ENCODE measurements around the gene CRELD1.
A peak's percentile ranks its signal among the peaks of the same experiment; 100 is the strongest.
"Not testable (repeated sequence)": the region's sequence is repeated elsewhere in the genome, so short reads cannot be mapped to it uniquely, and the experiment has no call there.

Gene CRELD1

DNA sequence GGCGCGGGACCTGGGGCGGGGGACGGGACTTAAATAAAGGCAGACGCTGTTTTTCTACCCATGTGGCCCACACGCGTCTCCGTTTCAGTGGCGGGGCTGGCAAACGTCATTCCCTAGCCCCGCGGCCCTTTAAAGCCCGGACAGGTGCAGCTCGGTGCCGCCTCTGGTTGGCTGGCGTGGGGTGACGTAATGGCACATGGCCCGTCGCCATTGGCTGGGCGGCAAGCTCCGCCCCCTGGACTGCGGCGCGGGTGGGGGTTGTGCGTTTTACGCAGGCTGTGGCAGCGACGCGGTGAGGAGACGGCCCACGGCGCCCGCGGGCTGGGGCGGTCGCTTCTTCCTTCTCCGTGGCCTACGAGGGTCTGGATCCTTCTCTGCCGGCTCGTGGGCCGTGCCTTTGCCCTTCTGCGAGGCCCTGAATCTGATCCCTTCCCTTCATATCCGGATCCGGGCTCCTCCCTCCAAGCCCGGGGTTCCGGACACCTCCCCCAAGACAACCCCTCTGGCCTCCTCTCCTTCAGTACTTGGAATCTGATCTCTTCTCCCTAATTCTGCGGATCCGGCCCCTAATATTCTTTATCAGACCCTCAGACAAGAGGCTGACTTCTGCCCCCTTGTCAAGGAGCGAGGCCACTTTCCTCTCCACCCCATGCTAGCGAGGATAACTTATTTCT is at the start of gene CRELD1:
Gene CRELD1, plus strand, starts transcription at position 274 of the 674 bp plus-strand sequence. CDS start 605 bp downstream, outside the sequence.
- ATAC-seq (replicated peaks; ENCODE audit: extremely low read depth, poor library complexity, severe bottlenecking): peak; percentile 84
- peaks cover 21% of the 10 kb centered on the region for H3K36me3 Mint-ChIP-seq (ENCODE audit: insufficient read depth)
- H3K27ac Mint-ChIP-seq (ENCODE audit: low read depth): peak within 1 kb of the TSS; percentile 96
- peaks cover 39% of the 10 kb centered on the region for H3K4me1 Mint-ChIP-seq
- H3K27me3 Mint-ChIP-seq: no peaks in the 10 kb centered on the region
- DNase-seq (ENCODE audit: low spot score in 2 of 2): peak; percentile 97
- H3K4me3 Mint-ChIP-seq: peak within 1 kb of the TSS; percentile 93
- no peaks in the 10 kb centered on the region for H3K9me3 Mint-ChIP-seq

- ATAC-seq (replicated peaks; ENCODE audit: extremely low read depth, poor library complexity, severe bottlenecking) (no peak), DNase-seq (ENCODE audit: low spot score in 2 of 2) (no peak)
- Mint-ChIP-seq H3K4me1 (no peaks in the 10 kb centered on the region), H3K36me3 (ENCODE audit: insufficient read depth) (no peaks in the 10 kb centered on the region), H3K9me3 (no peaks in the 10 kb centered on the region), H3K27me3 (no peaks in the 10 kb centered on the region), H3K27ac (ENCODE audit: low read depth) (no peak overlapping the region), H3K4me3 (no peak overlapping the region)
Measured at GRCh38 chr3:9884555-9885165, 49.0 kb upstream of the CRELD1 start.

- DNase-seq (ENCODE audit: low spot score in 2 of 2) (no peak), ATAC-seq (replicated peaks; ENCODE audit: extremely low read depth, poor library complexity, severe bottlenecking) (no peak)
- Mint-ChIP-seq H3K4me1 (peaks cover 6% of the 10 kb centered on the region), H3K4me3 (no peak overlapping the region), H3K9me3 (no peaks in the 10 kb centered on the region), H3K36me3 (ENCODE audit: insufficient read depth) (peaks cover 9% of the 10 kb centered on the region), H3K27ac (ENCODE audit: low read depth) (no peak overlapping the region), H3K27me3 (no peaks in the 10 kb centered on the region)
Measured at GRCh38 chr3:9886328-9886727, 47.3 kb upstream of the CRELD1 start.

DNA sequence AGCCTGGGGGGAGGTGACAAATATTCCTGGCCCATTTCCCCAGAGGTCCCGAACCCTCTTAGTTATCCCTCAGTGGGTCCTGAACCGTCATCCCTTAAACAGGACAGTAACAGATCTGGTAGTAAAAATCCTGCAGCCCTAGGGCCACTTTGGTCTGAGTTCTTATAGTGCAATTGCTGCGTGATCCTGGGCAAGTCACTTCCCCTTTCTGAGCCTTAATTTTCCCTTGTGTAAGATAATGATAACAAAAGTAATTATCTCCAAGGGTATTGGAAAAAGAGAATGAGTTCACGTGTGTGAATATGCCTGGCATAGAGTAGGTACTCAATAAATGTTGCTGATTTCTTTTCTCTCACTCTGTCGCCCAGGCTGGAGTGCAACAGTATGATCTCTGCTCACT is 46.2 kb upstream of the CRELD1 start:
- Mint-ChIP-seq H3K36me3 (ENCODE audit: insufficient read depth) (peaks cover 15% of the 10 kb centered on the region), H3K27me3 (no peaks in the 10 kb centered on the region), H3K27ac (ENCODE audit: low read depth) (no peak overlapping the region), H3K4me1 (peaks cover 16% of the 10 kb centered on the region), H3K9me3 (no peaks in the 10 kb centered on the region), H3K4me3 (no peak overlapping the region)
- DNase-seq (ENCODE audit: low spot score in 2 of 2): no peak
- no peak for ATAC-seq (replicated peaks; ENCODE audit: extremely low read depth, poor library complexity, severe bottlenecking)

DNA sequence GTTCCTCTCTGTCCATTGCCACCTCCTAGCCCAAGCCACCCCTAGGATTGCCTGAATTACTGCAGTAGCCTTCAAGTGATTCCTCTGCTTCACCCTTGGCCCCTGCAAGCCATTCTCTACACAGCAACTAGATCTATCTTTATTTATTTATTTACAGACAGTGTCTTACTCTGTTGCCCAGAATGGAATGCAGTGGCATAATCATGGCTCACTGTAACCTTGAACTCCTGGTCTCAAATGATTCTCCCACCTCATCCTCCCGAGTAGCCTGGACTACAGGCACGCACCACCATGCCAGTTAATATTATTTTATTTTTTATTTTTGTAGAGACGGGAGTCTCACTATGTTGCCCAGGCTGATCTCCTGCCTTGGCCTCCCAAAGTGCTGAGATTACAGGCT is 45.1 kb upstream of the CRELD1 start:
- H3K9me3 Mint-ChIP-seq: no peaks in the 10 kb centered on the region
- H3K4me1 Mint-ChIP-seq: peaks cover 23% of the 10 kb centered on the region
- H3K4me3 Mint-ChIP-seq: no peak overlapping the region
- peaks cover 21% of the 10 kb centered on the region for H3K36me3 Mint-ChIP-seq (ENCODE audit: insufficient read depth)
- H3K27me3 Mint-ChIP-seq: no peaks in the 10 kb centered on the region
- H3K27ac Mint-ChIP-seq (ENCODE audit: low read depth): no peak overlapping the region
- DNase-seq (ENCODE audit: low spot score in 2 of 2) (no peak), ATAC-seq (replicated peaks; ENCODE audit: extremely low read depth, poor library complexity, severe bottlenecking) (no peak)

DNA sequence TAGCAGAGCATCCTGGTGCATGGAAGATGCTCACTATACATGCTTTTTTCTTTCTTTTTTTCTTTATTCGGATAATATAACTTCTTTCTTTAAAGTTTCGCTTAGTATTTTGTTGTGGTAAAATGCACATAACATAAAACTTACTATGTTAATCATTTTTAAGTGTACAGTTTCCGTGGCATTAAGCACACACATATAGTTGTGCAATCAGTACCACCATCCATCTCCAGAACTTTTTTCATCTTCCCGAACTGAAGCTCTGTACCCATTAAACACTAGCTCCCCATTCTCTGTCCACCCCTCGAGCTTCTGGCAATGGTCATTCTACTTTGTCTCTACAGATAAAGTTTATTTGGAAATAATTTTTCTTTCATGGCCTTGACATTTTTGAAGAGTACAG is 44.2 kb upstream of the CRELD1 start:
- H3K27ac Mint-ChIP-seq (ENCODE audit: low read depth): no peak overlapping the region
- no peak overlapping the region for H3K4me3 Mint-ChIP-seq
- no peaks in the 10 kb centered on the region for H3K27me3 Mint-ChIP-seq

DNA sequence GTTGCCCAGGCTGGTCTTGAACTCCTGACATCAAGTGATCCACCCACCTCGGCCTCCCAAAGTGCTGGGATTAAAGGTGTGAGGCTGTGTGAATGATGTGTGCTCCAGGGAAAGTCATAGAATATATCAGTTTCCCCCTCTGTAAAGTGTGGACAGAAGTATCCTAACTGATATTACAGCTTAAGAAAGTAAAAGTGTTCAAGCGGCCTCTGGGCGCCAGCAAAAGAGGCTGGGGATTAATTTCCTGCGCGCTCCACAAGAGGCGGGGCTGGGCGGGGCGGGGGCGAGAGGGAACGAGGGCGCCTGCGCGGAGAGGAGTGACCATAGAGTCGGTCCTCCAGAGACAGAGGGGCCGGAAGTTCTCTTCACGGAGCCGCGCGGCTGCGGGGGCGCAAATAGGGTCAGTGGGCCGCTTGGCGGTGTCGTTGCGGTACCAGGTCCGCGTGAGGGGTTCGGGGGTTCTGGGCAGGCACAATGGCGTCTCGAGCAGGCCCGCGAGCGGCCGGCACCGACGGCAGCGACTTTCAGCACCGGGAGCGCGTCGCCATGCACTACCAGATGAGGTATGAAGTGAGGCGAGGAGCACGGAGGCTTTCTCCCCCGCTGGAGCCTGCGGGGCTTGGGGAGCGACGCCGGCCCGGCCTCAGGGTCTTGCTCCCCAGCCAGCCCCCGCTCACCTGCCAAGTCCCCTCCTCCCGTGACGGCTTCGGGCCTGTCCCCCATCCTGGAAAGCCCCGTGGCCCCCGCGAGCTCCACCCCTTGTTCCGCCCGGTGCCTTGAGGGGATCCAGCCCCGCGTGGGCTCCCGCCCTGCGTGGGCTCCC is 43.2 kb upstream of the CRELD1 start, which contains the start of gene JAGN1:
Gene JAGN1, plus strand, starts transcription at position 362 of the 823 bp plus-strand sequence. Its CDS starts 113 bp downstream, at position 475.
- H3K27ac Mint-ChIP-seq (ENCODE audit: low read depth): peak within 1 kb of the TSS; percentile 99
- H3K27me3 Mint-ChIP-seq: no peaks in the 10 kb centered on the region
- H3K36me3 Mint-ChIP-seq (ENCODE audit: insufficient read depth): peaks cover 25% of the 10 kb centered on the region
- peak within 1 kb of the TSS; percentile 98 for H3K4me3 Mint-ChIP-seq
- ATAC-seq (replicated peaks; ENCODE audit: extremely low read depth, poor library complexity, severe bottlenecking): peak; percentile 95
- peaks cover 35% of the 10 kb centered on the region for H3K4me1 Mint-ChIP-seq
- H3K9me3 Mint-ChIP-seq: no peaks in the 10 kb centered on the region
- DNase-seq (ENCODE audit: low spot score in 2 of 2): peak; percentile 84 to 86

More for the DNA sequence above, 44.2 kb upstream of the CRELD1 start:
- no peak for ATAC-seq (replicated peaks; ENCODE audit: extremely low read depth, poor library complexity, severe bottlenecking)
- no peak for DNase-seq (ENCODE audit: low spot score in 2 of 2)
- peaks cover 29% of the 10 kb centered on the region for H3K4me1 Mint-ChIP-seq
- no peaks in the 10 kb centered on the region for H3K9me3 Mint-ChIP-seq
- peaks cover 22% of the 10 kb centered on the region for H3K36me3 Mint-ChIP-seq (ENCODE audit: insufficient read depth)

GRCh38 chr3:9891072-9891622 is 42.5 kb upstream of the CRELD1 start:
- Mint-ChIP-seq H3K27ac (ENCODE audit: low read depth) (peak overlapping the region; percentile 99), H3K9me3 (no peaks in the 10 kb centered on the region), H3K36me3 (ENCODE audit: insufficient read depth) (peaks cover 25% of the 10 kb centered on the region), H3K4me1 (peaks cover 41% of the 10 kb centered on the region), H3K4me3 (peak overlapping the region; percentile 98), H3K27me3 (no peaks in the 10 kb centered on the region)
- no peak for DNase-seq (ENCODE audit: low spot score in 2 of 2)
- peak; percentile 2 for ATAC-seq (replicated peaks; ENCODE audit: extremely low read depth, poor library complexity, severe bottlenecking)

- peaks cover 25% of the 10 kb centered on the region for H3K36me3 Mint-ChIP-seq (ENCODE audit: insufficient read depth)
- H3K4me1 Mint-ChIP-seq: peaks cover 50% of the 10 kb centered on the region
- no peaks in the 10 kb centered on the region for H3K9me3 Mint-ChIP-seq
- H3K4me3 Mint-ChIP-seq: no peak overlapping the region
- DNase-seq (ENCODE audit: low spot score in 2 of 2) (no peak), ATAC-seq (replicated peaks; ENCODE audit: extremely low read depth, poor library complexity, severe bottlenecking) (no peak)
- H3K27me3 Mint-ChIP-seq: no peaks in the 10 kb centered on the region
- H3K27ac Mint-ChIP-seq (ENCODE audit: low read depth): no peak overlapping the region
Measured at GRCh38 chr3:9893739-9894138, 39.9 kb upstream of the CRELD1 start.

DNA sequence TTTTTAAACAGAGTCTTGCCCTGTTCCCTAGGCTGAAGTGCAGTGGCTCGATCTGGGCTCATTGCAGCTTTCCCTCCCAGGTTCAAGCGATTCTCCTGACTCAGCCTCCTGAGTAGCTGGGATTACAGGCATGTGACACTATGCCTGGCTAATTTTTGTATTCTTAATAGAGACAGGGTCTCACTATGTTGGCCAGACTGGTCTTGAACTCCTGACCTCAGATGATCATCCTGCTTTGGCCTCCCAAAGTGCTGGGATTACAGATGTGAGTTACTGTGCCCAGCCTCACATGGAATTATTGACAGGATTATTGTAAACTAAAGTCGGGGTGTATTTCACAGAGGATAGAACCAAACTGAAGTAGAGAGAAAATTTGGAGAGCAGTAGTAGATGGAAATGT is 37.9 kb upstream of the CRELD1 start:
- Mint-ChIP-seq H3K27ac (ENCODE audit: low read depth) (peak overlapping the region; percentile 66), H3K4me1 (peaks cover 51% of the 10 kb centered on the region), H3K36me3 (ENCODE audit: insufficient read depth) (peaks cover 19% of the 10 kb centered on the region)
- not testable (repeated sequence) for DNase-seq (ENCODE audit: low spot score in 2 of 2); H3K27me3 Mint-ChIP-seq; H3K4me3 Mint-ChIP-seq; H3K9me3 Mint-ChIP-seq; ATAC-seq (replicated peaks; ENCODE audit: extremely low read depth, poor library complexity, severe bottlenecking)

DNA sequence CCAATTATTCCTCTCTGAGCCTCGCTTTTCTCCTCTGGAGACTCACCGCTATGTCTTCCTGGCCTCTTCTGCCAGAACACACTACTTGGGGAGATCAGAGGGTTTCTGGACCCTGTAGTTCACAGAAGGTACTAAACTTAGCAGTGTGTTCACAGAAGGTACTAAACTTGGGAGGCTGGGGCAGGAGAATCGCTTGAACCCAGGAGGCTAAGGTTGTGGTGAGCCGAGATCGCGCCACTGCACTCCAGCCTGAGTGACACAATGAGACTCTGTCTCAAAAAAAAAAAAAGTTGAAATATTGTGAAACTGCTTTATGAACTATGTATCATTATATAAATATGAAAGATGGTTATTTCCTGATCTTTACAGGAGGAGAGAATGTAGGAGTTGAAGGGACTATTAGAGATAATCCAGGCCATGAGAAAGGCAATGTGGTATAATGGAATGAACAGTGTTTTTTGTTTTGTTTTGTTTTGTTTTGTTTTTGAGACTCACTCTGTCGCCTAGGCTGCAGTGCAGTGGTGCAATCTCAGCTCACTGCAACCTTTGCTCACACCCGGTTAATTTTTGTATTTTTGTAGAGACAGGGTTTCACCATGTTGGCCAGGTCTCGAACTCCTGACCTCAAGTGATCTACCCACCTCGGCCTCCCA is 36.8 kb upstream of the CRELD1 start:
- Mint-ChIP-seq H3K4me1 (peaks cover 40% of the 10 kb centered on the region), H3K36me3 (ENCODE audit: insufficient read depth) (peaks cover 14% of the 10 kb centered on the region)
- not testable (repeated sequence) for DNase-seq (ENCODE audit: low spot score in 2 of 2); ATAC-seq (replicated peaks; ENCODE audit: extremely low read depth, poor library complexity, severe bottlenecking); H3K4me3 Mint-ChIP-seq; H3K9me3 Mint-ChIP-seq; H3K27ac Mint-ChIP-seq (ENCODE audit: low read depth); H3K27me3 Mint-ChIP-seq

All from central memory CD8-positive, alpha-beta T cell (primary cell).